Peyer's patch (tissue), 4 donors: ENCODE measurements around the gene TERC.

Experiments used
- POLR2A ChIP-seq, 2 donors: fragments of 450-650 bp; IDR thresholded peaks; one replicate each; pipeline ENCODE4 v1.5.1; 2017; ENCODE audit warnings: antibody characterized with exemption in 2 of 2, mild to moderate bottlenecking in 2 of 2, moderate library complexity in 2 of 2
- TF ChIP-seq, protein P1 (sequence below), 6 experiments: fragments of 450-650 bp in 4 of 6; fragments of 200-600 bp in 2 of 6; sonication (generic) in 1 of 6; IDR thresholded peaks; one replicate each; pipeline ENCODE4 v1.5.1; 2017 to 2019; ENCODE audit warnings: antibody characterized with exemption in 6 of 6, mild to moderate bottlenecking in 3 of 6, moderate library complexity in 1 of 6

DNA sequence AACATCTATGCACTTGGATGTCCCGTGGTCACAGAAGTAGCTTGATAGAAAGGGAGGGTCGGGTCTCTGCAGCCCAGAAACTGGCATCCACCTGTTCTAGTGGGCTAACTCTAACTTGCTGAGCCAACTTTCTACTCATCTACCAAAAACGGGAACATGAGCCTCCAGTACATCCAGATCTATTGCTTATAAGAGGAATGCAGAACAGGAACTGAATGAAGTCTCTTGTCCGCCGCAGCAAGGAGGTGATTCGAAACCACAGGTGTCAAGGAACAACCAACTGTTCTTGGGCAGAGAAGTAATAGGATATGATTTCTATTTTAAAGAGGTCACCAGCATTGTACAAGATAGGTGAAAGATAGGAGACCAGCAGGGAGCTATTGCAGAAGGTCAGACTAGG is 17.9 kb downstream of the TERC start:
- TF ChIP-seq, protein P1, sequence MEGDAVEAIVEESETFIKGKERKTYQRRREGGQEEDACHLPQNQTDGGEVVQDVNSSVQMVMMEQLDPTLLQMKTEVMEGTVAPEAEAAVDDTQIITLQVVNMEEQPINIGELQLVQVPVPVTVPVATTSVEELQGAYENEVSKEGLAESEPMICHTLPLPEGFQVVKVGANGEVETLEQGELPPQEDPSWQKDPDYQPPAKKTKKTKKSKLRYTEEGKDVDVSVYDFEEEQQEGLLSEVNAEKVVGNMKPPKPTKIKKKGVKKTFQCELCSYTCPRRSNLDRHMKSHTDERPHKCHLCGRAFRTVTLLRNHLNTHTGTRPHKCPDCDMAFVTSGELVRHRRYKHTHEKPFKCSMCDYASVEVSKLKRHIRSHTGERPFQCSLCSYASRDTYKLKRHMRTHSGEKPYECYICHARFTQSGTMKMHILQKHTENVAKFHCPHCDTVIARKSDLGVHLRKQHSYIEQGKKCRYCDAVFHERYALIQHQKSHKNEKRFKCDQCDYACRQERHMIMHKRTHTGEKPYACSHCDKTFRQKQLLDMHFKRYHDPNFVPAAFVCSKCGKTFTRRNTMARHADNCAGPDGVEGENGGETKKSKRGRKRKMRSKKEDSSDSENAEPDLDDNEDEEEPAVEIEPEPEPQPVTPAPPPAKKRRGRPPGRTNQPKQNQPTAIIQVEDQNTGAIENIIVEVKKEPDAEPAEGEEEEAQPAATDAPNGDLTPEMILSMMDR (IDR thresholded peaks at IDR 0.05) = no peak
- TF ChIP-seq POLR2A (IDR thresholded peaks at IDR 0.05) = no peak
